Type B pancreatic cell (in vitro differentiated cells): ENCODE measurements around the gene RPL5. TPM values are rescaled to one million over a fixed set of nuclear protein-coding genes. Genes with fewer than 3 reads are reported as not detected.

Experiments
- DNase-seq: peaks from one replicate; pipeline ENCODE4 v3.0.0; 2021; ENCODE audit warnings: mixed read lengths; ENCODE audit not compliant: unreplicated experiment; ENCODE audit errors: extremely low spot score
- H3K27ac Mint-ChIP-seq: 2 replicates; pipeline ENCODE4 v1.8.0; 2021; ENCODE audit warnings: mild to moderate bottlenecking, mixed read lengths
- H3K27me3 Mint-ChIP-seq: 2 replicates; pipeline ENCODE4 v1.8.0; 2021; ENCODE audit warnings: mixed read lengths
- H3K36me3 Mint-ChIP-seq: 2 replicates; pipeline ENCODE4 v1.8.0; 2021; ENCODE audit warnings: mixed read lengths
- H3K4me1 Mint-ChIP-seq: one replicate; pipeline ENCODE4 v1.8.0; 2021; ENCODE audit warnings: mixed read lengths; ENCODE audit not compliant: unreplicated experiment
- H3K4me3 Mint-ChIP-seq: 2 replicates; pipeline ENCODE4 v1.8.0; 2021; ENCODE audit warnings: mild to moderate bottlenecking, mixed read lengths
- H3K9me3 Mint-ChIP-seq: 2 replicates; pipeline ENCODE4 v1.8.0; 2021; ENCODE audit warnings: mixed read lengths
- total RNA-seq: library from RNA; stranded (reverse); gene quantifications from 2 replicates; pipeline ENCODE4 v1.2.1, GENCODE V29; 2021; ENCODE audit warnings: low replicate concordance
- TF ChIP-seq, protein P1 (sequence below): fragments of 200-600 bp; sonication (generic); conservative IDR thresholded peaks from 2 replicates; pipeline ENCODE4 v1.5.0; 2021; ENCODE audit warnings: antibody characterized with exemption, mild to moderate bottlenecking

The RPL5 gene
- total RNA-seq, 1 donor from 2014 or later: 1,496 TPM

GRCh38 chr1:92795166-92795565 lies 36.7 kb upstream of the RPL5 start:
- TF ChIP-seq, protein P1, sequence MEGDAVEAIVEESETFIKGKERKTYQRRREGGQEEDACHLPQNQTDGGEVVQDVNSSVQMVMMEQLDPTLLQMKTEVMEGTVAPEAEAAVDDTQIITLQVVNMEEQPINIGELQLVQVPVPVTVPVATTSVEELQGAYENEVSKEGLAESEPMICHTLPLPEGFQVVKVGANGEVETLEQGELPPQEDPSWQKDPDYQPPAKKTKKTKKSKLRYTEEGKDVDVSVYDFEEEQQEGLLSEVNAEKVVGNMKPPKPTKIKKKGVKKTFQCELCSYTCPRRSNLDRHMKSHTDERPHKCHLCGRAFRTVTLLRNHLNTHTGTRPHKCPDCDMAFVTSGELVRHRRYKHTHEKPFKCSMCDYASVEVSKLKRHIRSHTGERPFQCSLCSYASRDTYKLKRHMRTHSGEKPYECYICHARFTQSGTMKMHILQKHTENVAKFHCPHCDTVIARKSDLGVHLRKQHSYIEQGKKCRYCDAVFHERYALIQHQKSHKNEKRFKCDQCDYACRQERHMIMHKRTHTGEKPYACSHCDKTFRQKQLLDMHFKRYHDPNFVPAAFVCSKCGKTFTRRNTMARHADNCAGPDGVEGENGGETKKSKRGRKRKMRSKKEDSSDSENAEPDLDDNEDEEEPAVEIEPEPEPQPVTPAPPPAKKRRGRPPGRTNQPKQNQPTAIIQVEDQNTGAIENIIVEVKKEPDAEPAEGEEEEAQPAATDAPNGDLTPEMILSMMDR: no peak
- H3K27ac Mint-ChIP-seq: no peak overlapping the region
- H3K36me3 Mint-ChIP-seq: no peaks in the 10 kb centered on the region
- no peak for DNase-seq
- peaks cover 3% of the 10 kb centered on the region for H3K27me3 Mint-ChIP-seq
- H3K4me1 Mint-ChIP-seq: peaks cover 4% of the 10 kb centered on the region
- H3K4me3 Mint-ChIP-seq: no peak overlapping the region
- H3K9me3 Mint-ChIP-seq: no peaks in the 10 kb centered on the region

DNA sequence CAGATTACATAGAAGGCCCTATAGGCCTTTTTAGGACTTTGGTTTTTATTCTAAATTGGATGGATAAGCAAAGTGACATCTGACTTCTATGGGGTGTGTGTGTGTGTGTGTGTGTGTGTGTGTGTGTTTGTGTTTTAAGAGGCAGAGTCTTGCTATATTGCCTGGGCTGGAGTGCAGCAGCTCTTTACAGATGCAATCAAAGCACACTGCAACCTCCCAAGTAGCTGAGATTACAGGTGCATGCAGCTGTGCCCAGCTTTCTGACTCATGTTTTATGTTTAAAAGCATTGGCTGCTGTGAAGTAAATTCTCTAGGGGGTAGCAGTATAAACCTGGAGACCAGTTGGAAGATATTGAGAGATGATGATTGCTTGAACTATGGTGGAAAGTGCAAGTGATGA lies 34.5 kb upstream of the RPL5 start:
- Mint-ChIP-seq H3K27me3 (peaks cover 3% of the 10 kb centered on the region), H3K9me3 (no peaks in the 10 kb centered on the region), H3K27ac (no peak overlapping the region), H3K4me3 (no peak overlapping the region), H3K4me1 (peaks cover 4% of the 10 kb centered on the region), H3K36me3 (no peaks in the 10 kb centered on the region)
- TF ChIP-seq, protein P1: no peak
- no peak for DNase-seq

GRCh38 chr1:92797961-92798360 lies 33.9 kb upstream of the RPL5 start:
- no peaks in the 10 kb centered on the region for H3K36me3 Mint-ChIP-seq
- peaks cover 4% of the 10 kb centered on the region for H3K4me1 Mint-ChIP-seq
- H3K4me3 Mint-ChIP-seq: no peak overlapping the region
- H3K27ac Mint-ChIP-seq: no peak overlapping the region
- peaks cover 3% of the 10 kb centered on the region for H3K27me3 Mint-ChIP-seq
- DNase-seq: no peak
- H3K9me3 Mint-ChIP-seq: no peaks in the 10 kb centered on the region
- TF ChIP-seq, protein P1: no peak

DNA sequence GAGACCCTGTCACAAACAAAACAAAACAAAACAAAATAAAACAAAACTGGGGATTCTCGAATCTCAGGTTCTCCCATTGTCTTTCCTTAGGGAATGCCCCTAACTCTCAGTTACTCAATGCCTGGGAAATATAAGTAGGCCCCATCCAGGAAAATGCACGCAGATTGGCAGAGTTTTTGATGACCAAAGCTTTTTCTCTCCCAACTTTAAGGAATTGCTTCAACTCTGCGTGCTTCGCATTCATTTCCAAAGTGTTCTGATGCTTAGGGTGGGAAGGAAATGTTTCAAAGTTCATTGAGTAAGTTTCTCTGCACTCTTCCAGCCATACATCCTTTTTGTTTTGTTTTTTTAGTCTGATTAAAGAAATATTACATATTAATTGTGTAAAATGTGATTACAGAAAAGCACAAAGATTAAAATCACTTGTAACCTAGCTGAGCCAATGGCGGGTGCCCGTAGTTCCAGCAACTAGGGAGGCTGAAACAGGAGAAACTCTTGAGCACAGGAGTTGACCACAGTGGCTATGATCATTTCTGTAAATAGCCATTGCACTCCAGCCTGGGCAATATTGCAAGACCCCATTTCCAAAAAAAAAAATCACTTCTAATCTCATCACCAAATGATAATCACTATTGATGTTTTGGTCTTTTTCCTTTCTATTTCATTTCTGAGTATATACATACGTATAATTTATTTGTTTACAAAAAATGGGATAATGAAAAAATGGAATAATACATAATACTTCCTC lies 28.5 kb upstream of the RPL5 start:
- DNase-seq: no peak
- H3K9me3 Mint-ChIP-seq: no peaks in the 10 kb centered on the region
- no peak overlapping the region for H3K4me3 Mint-ChIP-seq
- H3K4me1 Mint-ChIP-seq: no peaks in the 10 kb centered on the region
- no peaks in the 10 kb centered on the region for H3K36me3 Mint-ChIP-seq
- H3K27me3 Mint-ChIP-seq: no peaks in the 10 kb centered on the region
- TF ChIP-seq, protein P1: no peak
- H3K27ac Mint-ChIP-seq: no peak overlapping the region

DNA sequence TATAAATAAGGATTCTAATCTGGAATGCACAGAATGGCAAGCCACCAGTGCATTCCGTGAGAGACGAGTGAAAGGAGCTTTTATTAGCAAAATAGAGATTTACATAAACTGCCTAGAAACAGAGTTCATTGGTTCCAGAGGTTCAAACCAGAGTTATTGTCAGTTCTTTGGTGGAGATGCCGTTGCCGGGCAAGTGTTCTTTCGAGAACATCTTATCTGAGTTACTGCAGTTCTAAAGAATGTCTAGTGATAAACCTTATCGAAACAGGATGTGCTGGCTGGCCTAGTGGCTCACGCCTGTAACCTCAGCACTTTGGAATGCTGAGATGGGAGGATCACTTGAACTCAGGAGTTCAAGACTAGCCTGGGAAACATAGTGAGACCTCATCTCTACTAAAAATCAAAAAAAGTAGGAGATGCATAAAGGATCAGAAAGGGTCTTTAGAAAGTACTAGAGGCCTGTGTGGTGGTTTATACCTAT lies 27.1 kb upstream of the RPL5 start:
- Mint-ChIP-seq H3K27me3 (no peaks in the 10 kb centered on the region), H3K36me3 (no peaks in the 10 kb centered on the region), H3K27ac (peak overlapping the region; percentile 71), H3K4me3 (peak overlapping the region; percentile 37), H3K9me3 (no peaks in the 10 kb centered on the region), H3K4me1 (no peaks in the 10 kb centered on the region)
- TF ChIP-seq, protein P1: no peak
- DNase-seq: no peak
